ENCODE results near the gene ANKRD42.
A peak's percentile ranks its signal among the peaks of the same experiment; 100 is the strongest.

The ANKRD42 gene

GRCh38 chr11:83193315-83194280 lies at the start of gene ANKRD42:
Gene ANKRD42, plus strand, starts transcription at chr11:83193712. Its CDS starts 959 bp downstream, at chr11:83194671.
- peak; percentile 95 to 97 for DNase-seq

- no peak for DNase-seq
Observed at GRCh38 chr11:83147895-83148294, 45.6 kb upstream of the ANKRD42 start.

GRCh38 chr11:83150450-83150849 lies 43.1 kb upstream of the ANKRD42 start:
- no peak for DNase-seq

GRCh38 chr11:83151274-83151977 lies 42.1 kb upstream of the ANKRD42 start:
- DNase-seq: no peak

GRCh38 chr11:83152264-83152663 lies 41.2 kb upstream of the ANKRD42 start:
- no peak for DNase-seq

GRCh38 chr11:83153764-83154163 lies 39.7 kb upstream of the ANKRD42 start:
- DNase-seq: peak; percentile 23 to 52

GRCh38 chr11:83156144-83156995 lies 37.1 kb upstream of the ANKRD42 start:
- DNase-seq: peak; percentile 98 to 100

- DNase-seq: no peak
Observed at GRCh38 chr11:83156996-83157593, 36.4 kb upstream of the ANKRD42 start, which contains the start of gene PCF11. Gene PCF11, plus strand, starts transcription at chr11:83157131. Its CDS starts 309 bp downstream, at chr11:83157440.

- peak; percentile 75 to 77 for DNase-seq
Observed at GRCh38 chr11:83157594-83158356, 35.7 kb upstream of the ANKRD42 start.

- no peak for DNase-seq
Observed at GRCh38 chr11:83158357-83158786, 35.1 kb upstream of the ANKRD42 start.

GRCh38 chr11:83158965-83159901 lies 34.3 kb upstream of the ANKRD42 start:
- no peak for DNase-seq

GRCh38 chr11:83159902-83160865 lies 33.3 kb upstream of the ANKRD42 start:
- DNase-seq: no peak

- DNase-seq: no peak
Observed at GRCh38 chr11:83161610-83162199, 31.8 kb upstream of the ANKRD42 start.

- peak in 1 of 2 donors; percentile 29 for DNase-seq
Observed at GRCh38 chr11:83162377-83162776, 31.1 kb upstream of the ANKRD42 start.

GRCh38 chr11:83166193-83166866 lies 27.2 kb upstream of the ANKRD42 start:
- DNase-seq: no peak

- DNase-seq: no peak
Observed at GRCh38 chr11:83168756-83169155, 24.8 kb upstream of the ANKRD42 start.

- no peak for DNase-seq
Observed at GRCh38 chr11:83170865-83171264, 22.6 kb upstream of the ANKRD42 start.

- DNase-seq: no peak
Observed at GRCh38 chr11:83172551-83172950, 21.0 kb upstream of the ANKRD42 start.
